Peyer's patch (tissue), 4 donors: ENCODE data around the gene WFS1. TPM values are rescaled to one million over a fixed set of nuclear protein-coding genes. Genes with fewer than 3 reads are reported as not detected.

Experiments used
- DNase-seq, 3 donors: peaks; one replicate each; pipeline ENCODE4 v3.0.0-alpha.2; 2017 to 2019
- H3K27ac ChIP-seq, 4 donors: fragments of 200-600 bp; sonication (generic); one replicate each; pipeline ENCODE4 v1.5.1; 2016 to 2019
- H3K27me3 ChIP-seq, 2 donors: fragments of 200-600 bp; sonication (generic); one replicate each; pipeline ENCODE4 v1.5.1; 2019
- H3K36me3 ChIP-seq, 3 donors: fragments of 200-600 bp; sonication (generic); one replicate each; pipeline ENCODE4 v1.5.1; 2016 to 2019
- H3K4me1 ChIP-seq, 4 donors: fragments of 200-600 bp; sonication (generic); one replicate each; pipeline ENCODE4 v1.5.1; 2016 to 2019
- H3K4me3 ChIP-seq, 4 donors: fragments of 200-600 bp; sonication (generic); 1 replicate in 3 of 4; 2 replicates in 1 of 4; pipeline ENCODE4 v1.5.1; 2016 to 2019; ENCODE audit warnings: mild to moderate bottlenecking in 1 of 4
- H3K9me3 ChIP-seq, 4 donors: fragments of 200-600 bp; sonication (generic); one replicate each; pipeline ENCODE4 v1.5.1; 2016 to 2019; ENCODE audit warnings: mild to moderate bottlenecking in 1 of 4
- POLR2A ChIP-seq, 2 donors: fragments of 450-650 bp; IDR thresholded peaks; one replicate each; pipeline ENCODE4 v1.5.1; 2017; ENCODE audit warnings: antibody characterized with exemption in 2 of 2, mild to moderate bottlenecking in 2 of 2, moderate library complexity in 2 of 2
- total RNA-seq, 4 donors: library from RNA; depleted of rRNA; stranded (reverse); fragments of >200 nt; gene quantifications; one replicate each; pipeline ENCODE4 v1.1.0, GENCODE V29; 2016
- TF ChIP-seq, protein P1 (sequence below), 6 experiments: fragments of 450-650 bp in 4 of 6; fragments of 200-600 bp in 2 of 6; sonication (generic) in 1 of 6; IDR thresholded peaks; one replicate each; pipeline ENCODE4 v1.5.1; 2017 to 2019; ENCODE audit warnings: antibody characterized with exemption in 6 of 6, mild to moderate bottlenecking in 3 of 6, moderate library complexity in 1 of 6

WFS1 gene
- total RNA-seq, 4 donors from 2014 or later: 10.0 to 39.6 (median 30.0) TPM

DNA sequence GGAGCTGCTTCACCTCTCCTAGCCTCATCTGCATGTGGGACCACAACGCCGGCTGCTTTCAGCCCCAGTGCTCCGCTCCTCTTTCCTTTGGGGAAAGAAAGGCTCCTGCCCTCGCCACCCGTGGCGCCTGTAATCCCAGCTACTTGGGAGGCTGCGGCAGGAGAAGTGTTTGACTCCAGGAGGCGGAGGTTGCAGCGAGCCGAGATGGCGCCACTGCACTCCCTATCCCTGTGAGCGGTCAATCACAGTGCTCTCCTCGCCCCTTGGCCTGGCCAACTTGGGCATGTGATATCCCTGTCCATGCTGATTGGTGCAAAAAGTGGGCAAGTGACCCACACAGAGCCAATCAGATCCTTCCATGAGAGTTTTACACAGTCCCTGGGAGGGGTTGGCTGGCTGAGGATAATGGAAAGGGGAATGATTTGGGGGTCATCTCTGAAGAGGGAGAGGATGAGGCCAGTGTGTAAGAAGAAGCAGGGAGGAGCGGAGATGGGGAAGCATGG lies 56.2 kb downstream of the WFS1 start:
- H3K4me3 ChIP-seq: no peak overlapping the region
- H3K4me1 ChIP-seq: peaks cover 0 to 6% (median 0%) of the 10 kb centered on the region in 4 donors
- H3K27me3 ChIP-seq: no peaks in the 10 kb centered on the region
- peak overlapping the region in 1 of 4 donors; percentile 25 for H3K27ac ChIP-seq
- TF ChIP-seq, protein P1, sequence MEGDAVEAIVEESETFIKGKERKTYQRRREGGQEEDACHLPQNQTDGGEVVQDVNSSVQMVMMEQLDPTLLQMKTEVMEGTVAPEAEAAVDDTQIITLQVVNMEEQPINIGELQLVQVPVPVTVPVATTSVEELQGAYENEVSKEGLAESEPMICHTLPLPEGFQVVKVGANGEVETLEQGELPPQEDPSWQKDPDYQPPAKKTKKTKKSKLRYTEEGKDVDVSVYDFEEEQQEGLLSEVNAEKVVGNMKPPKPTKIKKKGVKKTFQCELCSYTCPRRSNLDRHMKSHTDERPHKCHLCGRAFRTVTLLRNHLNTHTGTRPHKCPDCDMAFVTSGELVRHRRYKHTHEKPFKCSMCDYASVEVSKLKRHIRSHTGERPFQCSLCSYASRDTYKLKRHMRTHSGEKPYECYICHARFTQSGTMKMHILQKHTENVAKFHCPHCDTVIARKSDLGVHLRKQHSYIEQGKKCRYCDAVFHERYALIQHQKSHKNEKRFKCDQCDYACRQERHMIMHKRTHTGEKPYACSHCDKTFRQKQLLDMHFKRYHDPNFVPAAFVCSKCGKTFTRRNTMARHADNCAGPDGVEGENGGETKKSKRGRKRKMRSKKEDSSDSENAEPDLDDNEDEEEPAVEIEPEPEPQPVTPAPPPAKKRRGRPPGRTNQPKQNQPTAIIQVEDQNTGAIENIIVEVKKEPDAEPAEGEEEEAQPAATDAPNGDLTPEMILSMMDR (IDR thresholded peaks at IDR 0.05): no peak
- no peak for TF ChIP-seq POLR2A (IDR thresholded peaks at IDR 0.05)
- no peaks in the 10 kb centered on the region for H3K9me3 ChIP-seq
- H3K36me3 ChIP-seq: no peaks in the 10 kb centered on the region
- no peak for DNase-seq

DNA sequence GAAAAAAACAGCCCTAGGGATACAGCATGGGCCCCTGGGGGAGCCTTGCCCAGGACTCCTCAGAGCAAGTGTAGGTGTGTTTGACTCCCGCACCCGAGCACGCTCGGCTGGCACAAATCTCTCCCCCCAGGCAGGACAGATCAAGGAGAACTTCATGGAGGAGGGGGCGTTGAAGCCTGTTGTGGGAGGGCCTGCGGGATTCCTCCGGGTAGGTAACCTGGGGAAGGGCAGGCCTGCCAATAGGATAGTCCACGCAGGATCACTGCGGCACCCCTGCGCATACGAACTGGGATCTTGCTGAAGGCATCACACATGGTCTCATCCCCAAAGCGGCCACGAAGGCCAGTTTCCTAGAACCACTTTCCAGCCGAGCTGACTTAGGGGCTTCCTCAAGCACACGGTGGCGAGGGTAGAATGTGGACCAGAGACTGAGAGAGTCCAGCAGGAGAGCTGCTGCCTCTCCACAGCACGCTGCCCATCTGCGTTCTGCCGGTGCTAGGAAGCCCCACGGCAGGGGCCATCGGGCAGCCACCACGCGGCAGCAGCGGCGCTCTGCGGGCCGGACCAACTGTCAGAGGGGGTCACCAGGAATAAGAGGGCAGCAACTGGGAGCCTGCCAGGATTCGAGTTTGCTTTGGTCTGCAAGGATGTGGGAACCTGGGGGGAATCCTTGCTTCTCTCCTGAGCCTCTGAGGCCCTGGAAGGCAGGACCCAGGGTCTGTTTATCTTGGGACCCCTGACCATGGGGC lies 56.8 kb downstream of the WFS1 start:
- Histone ChIP-seq H3K4me3 (no peak overlapping the region), H3K27ac (no peak overlapping the region), H3K9me3 (no peaks in the 10 kb centered on the region), H3K4me1 (peaks cover 0 to 6% (median 0%) of the 10 kb centered on the region in 4 donors), H3K27me3 (no peaks in the 10 kb centered on the region), H3K36me3 (no peaks in the 10 kb centered on the region)
- DNase-seq: no peak
- TF ChIP-seq, protein P1 (IDR thresholded peaks at IDR 0.05): no peak
- no peak for TF ChIP-seq POLR2A (IDR thresholded peaks at IDR 0.05)

DNA sequence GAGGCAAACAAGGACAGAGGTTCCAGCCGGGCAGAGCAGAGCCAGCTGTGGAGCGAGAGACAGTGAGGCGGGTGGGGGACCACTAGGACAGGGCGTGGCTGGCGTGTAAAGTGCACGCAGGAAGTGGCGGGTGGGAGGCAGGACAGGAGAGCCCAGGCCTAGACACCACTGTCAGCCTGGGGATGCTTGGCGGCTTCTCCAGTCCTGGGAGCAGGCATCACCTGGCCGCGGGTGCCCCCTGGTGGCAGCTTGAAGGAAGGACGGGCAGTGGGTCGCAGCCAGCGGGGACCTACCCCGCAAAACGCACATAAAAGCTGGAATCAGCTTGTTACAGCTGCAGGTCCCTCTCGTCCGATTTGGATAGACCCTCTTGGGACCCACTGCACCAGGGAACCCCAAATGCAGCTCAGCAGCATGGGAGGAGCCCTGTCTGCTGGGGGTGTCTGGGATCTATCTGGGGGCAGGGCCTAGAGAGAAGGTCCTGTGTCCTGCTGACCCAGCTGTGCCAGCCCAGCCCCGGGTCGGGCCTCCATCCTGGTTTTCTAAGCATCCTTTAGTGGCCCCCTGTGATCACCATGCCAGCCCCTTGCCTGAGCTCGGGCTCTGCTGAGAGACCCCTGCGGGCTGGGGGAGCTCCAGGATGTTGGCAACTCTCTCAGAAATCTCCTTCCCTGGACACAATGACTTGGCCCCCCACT lies 57.7 kb downstream of the WFS1 start:
- TF ChIP-seq POLR2A (IDR thresholded peaks at IDR 0.05): no peak
- TF ChIP-seq, protein P1 (IDR thresholded peaks at IDR 0.05): peak; percentile 74 to 97 (median 94)
- H3K27ac ChIP-seq: no peak overlapping the region
- H3K4me1 ChIP-seq: peaks cover 0 to 6% (median 0%) of the 10 kb centered on the region in 4 donors
- peak; percentile 63 to 89 (median 86) for DNase-seq
- no peaks in the 10 kb centered on the region for H3K27me3 ChIP-seq
- H3K9me3 ChIP-seq: no peaks in the 10 kb centered on the region
- no peak overlapping the region for H3K4me3 ChIP-seq
- no peaks in the 10 kb centered on the region for H3K36me3 ChIP-seq

DNA sequence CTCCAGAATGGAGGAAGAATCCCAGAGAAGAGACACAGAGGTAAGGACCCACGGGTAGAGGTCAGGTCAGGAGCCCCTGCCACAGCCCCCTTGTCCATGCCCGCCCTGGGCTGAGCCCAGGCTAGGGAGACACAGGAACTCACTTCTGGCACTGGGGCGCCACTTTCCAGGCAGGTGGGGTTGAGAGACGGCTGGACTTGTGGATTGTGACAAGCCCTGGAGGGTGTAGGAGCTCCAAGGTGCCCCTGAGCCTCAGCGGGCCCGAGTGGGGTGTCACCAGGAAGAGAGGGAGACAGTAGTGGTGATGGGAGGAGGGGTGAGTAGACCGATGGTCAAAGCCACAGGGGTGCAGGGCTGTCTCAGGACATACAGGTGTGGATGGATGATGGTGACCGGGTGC lies 58.9 kb downstream of the WFS1 start:
- TF ChIP-seq, protein P1 (IDR thresholded peaks at IDR 0.05): no peak
- no peak for TF ChIP-seq POLR2A (IDR thresholded peaks at IDR 0.05)
- no peak for DNase-seq
- no peak overlapping the region for H3K27ac ChIP-seq
- no peaks in the 10 kb centered on the region for H3K9me3 ChIP-seq
- no peaks in the 10 kb centered on the region for H3K27me3 ChIP-seq
- H3K4me1 ChIP-seq: peaks cover 0 to 6% (median 0%) of the 10 kb centered on the region in 4 donors
- no peak overlapping the region for H3K4me3 ChIP-seq
- H3K36me3 ChIP-seq: no peaks in the 10 kb centered on the region

DNA sequence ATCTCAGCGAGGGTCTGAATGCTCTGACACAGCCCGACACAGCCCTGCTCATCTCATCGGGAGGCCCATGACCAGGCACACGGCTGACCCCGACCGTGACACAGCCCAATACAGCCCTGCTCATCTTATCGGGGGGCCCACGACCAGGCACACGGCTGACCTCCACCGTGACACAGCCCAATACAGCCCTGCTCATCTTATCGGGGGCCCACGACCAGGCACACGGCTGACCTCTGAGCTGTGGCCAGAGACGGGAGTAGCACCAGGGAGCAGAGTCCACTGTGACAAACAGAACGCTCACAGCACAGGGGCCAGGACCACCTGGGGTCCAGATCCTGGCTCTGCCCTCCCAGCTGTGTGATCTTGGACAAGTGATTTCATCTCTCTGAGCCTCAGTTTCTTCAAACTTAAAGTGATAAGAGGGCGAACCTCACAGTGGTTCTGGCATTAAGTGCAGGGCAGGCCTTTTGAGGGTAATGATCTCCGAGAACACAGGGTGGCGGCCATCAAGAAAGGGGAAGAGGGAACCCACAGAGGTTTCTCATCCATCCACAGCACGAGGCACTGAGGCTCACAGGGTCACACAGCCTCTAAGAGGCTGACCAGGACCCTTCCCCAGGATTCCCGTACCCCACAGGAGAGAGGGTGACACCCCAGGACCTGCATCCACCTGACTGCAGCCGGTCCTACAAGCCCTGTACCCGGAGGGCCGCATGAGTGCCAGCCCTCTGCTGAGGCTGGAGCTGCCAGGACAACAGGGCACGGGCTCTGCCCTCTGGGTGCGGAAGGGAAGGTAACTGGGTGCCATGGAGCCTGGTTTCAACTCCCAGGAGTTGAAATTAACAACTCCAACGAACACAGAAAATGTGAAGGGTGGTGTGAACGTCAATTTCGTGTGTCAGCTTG lies 60.1 kb downstream of the WFS1 start:
- Histone ChIP-seq H3K27ac (no peak overlapping the region), H3K27me3 (no peaks in the 10 kb centered on the region), H3K4me1 (peaks cover 0 to 3% (median 0%) of the 10 kb centered on the region in 4 donors), H3K9me3 (no peaks in the 10 kb centered on the region), H3K4me3 (no peak overlapping the region), H3K36me3 (no peaks in the 10 kb centered on the region)
- no peak for DNase-seq
- no peak for TF ChIP-seq POLR2A (IDR thresholded peaks at IDR 0.05)
- TF ChIP-seq, protein P1 (IDR thresholded peaks at IDR 0.05): no peak
